HG03066 (cell line): ENCODE measurements around the gene ANP32A.
"Not testable (repeated sequence)": the region's sequence is repeated elsewhere in the genome, so short reads cannot be mapped to it uniquely, and the experiment has no call there.

ENCODE experiments used
- ATAC-seq: cut with Tn5 transposase; IDR thresholded peaks from one replicate; pipeline ENCODE4 v1.9.1; 2021; ENCODE audit warnings: low read depth; ENCODE audit not compliant: unreplicated experiment

The ANP32A gene

GRCh38 chr15:68820295-68821189 is at the start of gene ANP32A:
TSS of gene ANP32A (minus strand) at chr15:68820895. CDS start at chr15:68820751, 144 bp downstream.
- peak; percentile 44 for ATAC-seq

GRCh38 chr15:68868296-68868695 is 47.6 kb upstream of the ANP32A start:
- no peak for ATAC-seq

GRCh38 chr15:68862415-68862814 is 41.7 kb upstream of the ANP32A start:
- ATAC-seq = no peak

- not testable (repeated sequence) for ATAC-seq
These were observed 38.0 kb upstream of the ANP32A start for GRCh38 chr15:68858666-68859065.

- not testable (repeated sequence) for ATAC-seq
These were observed 36.7 kb upstream of the ANP32A start for GRCh38 chr15:68857443-68857842.

- ATAC-seq = no peak
These were observed 31.8 kb upstream of the ANP32A start for GRCh38 chr15:68852461-68852860.

- no peak for ATAC-seq
These were observed 31.3 kb upstream of the ANP32A start for GRCh38 chr15:68851971-68852370.

- no peak for ATAC-seq
These were observed 28.8 kb upstream of the ANP32A start for GRCh38 chr15:68849497-68849896.

- no peak for ATAC-seq
These were observed 26.2 kb upstream of the ANP32A start for GRCh38 chr15:68846851-68847439.

GRCh38 chr15:68844856-68845550 is 24.3 kb upstream of the ANP32A start:
- no peak for ATAC-seq

- ATAC-seq = no peak
These were observed 23.0 kb upstream of the ANP32A start for GRCh38 chr15:68843425-68844311.

GRCh38 chr15:68842958-68843357 is 22.3 kb upstream of the ANP32A start:
- ATAC-seq = no peak

- no peak for ATAC-seq
These were observed 13.7 kb upstream of the ANP32A start for GRCh38 chr15:68834346-68834745.

- ATAC-seq = no peak
These were observed 13.1 kb upstream of the ANP32A start for GRCh38 chr15:68833700-68834331.

GRCh38 chr15:68830141-68830785 is 9.6 kb upstream of the ANP32A start:
- ATAC-seq = no peak

GRCh38 chr15:68829068-68829467 is 8.4 kb upstream of the ANP32A start:
- ATAC-seq = no peak

- ATAC-seq = no peak
These were observed 2.9 kb upstream of the ANP32A start for GRCh38 chr15:68823561-68823960.

- no peak for ATAC-seq
These were observed 2.1 kb upstream of the ANP32A start for GRCh38 chr15:68822818-68823217.

- ATAC-seq = no peak
These were observed 1.2 kb upstream of the ANP32A start for GRCh38 chr15:68821841-68822381.
